ENCODE measurements around the gene SPACA4.

DNA sequence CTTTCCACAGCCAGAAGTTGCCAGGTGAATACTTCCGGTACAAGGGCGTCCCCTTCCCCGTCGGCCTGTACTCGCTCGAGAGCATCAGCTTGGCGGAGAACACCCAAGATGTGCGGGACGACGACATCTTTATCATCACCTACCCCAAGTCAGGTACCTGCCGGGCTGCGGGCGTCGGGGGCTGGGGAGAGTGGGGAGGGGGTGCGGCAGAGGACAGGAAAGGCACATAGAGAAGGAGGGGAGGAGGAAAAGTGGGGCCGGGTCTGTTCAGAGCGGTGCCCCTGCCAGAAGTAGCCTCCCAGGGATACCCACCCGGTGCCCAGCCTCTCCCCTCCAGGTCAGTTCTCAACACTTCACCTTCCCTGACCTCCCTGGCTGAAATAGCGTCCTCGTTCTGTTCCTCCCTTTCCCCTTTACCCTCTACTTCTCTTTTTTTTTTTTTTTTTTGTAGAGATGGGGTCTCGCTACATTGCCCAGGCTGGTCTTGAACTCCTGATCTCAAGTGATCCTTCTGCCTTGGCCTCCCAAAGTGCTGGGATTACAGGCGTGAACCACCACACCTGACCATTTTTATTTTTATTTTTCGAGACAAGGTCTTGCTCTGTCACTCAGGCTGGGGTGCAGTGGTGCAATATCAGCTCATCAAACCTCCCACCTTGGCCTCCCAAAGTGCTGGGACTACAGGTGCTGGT lies 30.5 kb upstream of the SPACA4 start:
- TF ChIP-seq BHLHE40 (IDR thresholded peaks at IDR 0.05; ENCODE audit: borderline replicate concordance): no peak
- TF ChIP-seq ARNT (IDR thresholded peaks at IDR 0.05): no peak
- no peak for TF ChIP-seq SP1 (IDR thresholded peaks at IDR 0.05)

All from HEK293T (cell line).